GM10248 (cell line): Measurements from ENCODE around the gene GPR137B.

Experiments
- CTCF ChIA-PET: fragments of 300-600 bp; sonication (Branson Sonifier 250); formaldehyde crosslinking; extraction: SDS; loops from one replicate; lab custom pipeline; 2021; ENCODE audit warnings: antibody characterized with exemption; lab: Yijun Ruan, JAX
- POLR2A ChIA-PET: fragments of 350-650 bp; sonication (Branson Sonifier 250); formaldehyde crosslinking; extraction: SDS; loops from one replicate; lab custom pipeline; 2020; ENCODE audit warnings: antibody characterized with exemption; lab: Yijun Ruan, JAX
- DNase-seq: peaks from one replicate; pipeline ENCODE4 v3.0.0; 2012; ENCODE audit errors: extremely low spot score
- TF ChIP-seq, protein P1 (sequence below): IDR thresholded peaks from 2 replicates; pipeline ENCODE4 v1.5.1; 2012; ENCODE audit warnings: mild to moderate bottlenecking, low read depth; ENCODE audit errors: extremely low read depth, missing control alignments, control extremely low read depth

Gene GPR137B

DNA sequence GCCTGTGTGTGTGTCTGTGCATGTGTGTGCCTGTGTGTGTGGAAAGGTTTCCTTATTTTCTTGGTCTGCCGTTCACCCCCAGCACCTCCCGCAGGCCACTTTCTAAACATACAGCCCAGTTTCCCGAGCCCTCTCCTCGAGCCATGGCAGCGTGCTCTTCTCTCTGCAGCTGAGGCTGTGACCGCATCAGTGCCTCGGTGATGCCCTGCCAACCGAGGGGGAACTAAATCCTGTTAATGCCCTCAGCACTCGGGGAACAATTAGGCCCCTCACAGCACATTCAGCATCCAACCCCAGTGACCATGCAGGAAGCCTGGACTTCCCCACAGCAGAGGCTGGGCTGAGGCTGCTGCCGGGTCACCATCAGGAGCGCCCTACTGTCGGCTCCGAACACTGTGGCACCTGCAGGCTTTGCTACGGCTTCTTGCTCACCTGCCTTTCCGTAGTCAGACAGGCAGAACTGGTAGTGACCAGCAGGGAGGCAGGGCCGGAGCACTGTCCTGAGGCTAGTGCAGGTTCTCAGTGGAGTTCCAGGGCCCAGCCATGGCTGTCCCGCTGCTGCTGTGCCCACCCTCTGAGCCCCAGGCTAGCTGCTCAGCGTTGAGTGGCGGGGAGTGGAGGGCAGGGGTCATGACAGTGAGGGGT, 8.1 kb downstream of the GPR137B start:
- ChIA-PET CTCF (no interaction called here), POLR2A (no interaction called here)
- TF ChIP-seq, protein P1, sequence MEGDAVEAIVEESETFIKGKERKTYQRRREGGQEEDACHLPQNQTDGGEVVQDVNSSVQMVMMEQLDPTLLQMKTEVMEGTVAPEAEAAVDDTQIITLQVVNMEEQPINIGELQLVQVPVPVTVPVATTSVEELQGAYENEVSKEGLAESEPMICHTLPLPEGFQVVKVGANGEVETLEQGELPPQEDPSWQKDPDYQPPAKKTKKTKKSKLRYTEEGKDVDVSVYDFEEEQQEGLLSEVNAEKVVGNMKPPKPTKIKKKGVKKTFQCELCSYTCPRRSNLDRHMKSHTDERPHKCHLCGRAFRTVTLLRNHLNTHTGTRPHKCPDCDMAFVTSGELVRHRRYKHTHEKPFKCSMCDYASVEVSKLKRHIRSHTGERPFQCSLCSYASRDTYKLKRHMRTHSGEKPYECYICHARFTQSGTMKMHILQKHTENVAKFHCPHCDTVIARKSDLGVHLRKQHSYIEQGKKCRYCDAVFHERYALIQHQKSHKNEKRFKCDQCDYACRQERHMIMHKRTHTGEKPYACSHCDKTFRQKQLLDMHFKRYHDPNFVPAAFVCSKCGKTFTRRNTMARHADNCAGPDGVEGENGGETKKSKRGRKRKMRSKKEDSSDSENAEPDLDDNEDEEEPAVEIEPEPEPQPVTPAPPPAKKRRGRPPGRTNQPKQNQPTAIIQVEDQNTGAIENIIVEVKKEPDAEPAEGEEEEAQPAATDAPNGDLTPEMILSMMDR, result no peak
- no peak for DNase-seq

DNA sequence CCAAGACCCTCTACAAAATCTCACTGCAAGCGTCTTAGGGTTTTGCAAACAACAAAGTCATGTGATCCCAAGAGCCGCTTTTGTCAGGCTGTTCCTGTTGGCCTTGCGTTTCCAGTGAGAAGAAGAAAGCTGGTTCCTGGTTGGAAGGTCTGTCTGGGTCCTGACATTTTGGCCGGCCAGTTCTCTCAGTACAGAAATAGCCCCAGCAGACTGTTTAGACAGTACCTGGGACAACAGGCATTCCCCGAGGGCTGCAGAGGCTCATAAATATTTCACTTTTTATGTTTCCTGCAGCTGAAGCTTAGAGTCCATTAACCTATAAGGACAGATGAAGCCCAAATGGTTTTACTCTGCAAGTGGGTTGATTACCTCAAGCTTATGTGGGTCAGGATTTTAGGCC, 8.6 kb downstream of the GPR137B start:
- ChIA-PET POLR2A (no interaction called here), CTCF (no interaction called here)
- TF ChIP-seq, protein P1, result no peak
- DNase-seq, result no peak

DNA sequence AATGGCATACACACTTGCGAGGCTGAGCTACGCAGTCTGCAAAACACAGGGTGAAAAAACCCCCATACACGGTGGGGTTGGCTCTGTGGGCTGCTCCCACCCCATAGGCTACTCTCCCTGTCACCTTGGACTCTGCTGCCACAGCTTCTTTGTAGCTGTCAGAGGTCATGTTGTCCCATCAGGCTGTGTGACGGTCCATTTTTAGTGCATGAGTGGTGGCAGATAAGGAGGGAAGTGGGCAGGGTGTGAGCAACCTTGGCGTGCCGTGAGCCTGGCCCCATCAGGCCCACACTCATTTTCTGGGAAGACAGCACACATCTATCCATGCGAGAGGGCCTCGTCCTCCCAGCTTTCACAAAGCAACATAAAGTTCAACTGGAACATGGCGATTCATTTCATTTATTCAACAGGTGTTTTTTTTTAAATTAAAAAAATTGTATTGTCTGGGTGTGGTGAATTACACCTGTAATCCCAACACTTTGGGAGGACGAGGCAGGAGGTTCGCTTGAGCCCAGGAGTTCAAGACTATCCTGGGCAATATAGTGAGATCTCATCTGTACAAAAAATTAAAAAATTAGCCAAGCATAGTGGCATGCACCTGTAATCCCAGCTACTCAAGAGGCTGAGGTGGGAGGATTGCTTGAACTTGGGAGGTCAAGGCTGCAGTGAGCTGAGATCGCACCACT, 9.5 kb downstream of the GPR137B start:
- TF ChIP-seq, protein P1, result no peak
- CTCF ChIA-PET, result no interaction called here
- DNase-seq, result no peak
- POLR2A ChIA-PET, result no interaction called here

DNA sequence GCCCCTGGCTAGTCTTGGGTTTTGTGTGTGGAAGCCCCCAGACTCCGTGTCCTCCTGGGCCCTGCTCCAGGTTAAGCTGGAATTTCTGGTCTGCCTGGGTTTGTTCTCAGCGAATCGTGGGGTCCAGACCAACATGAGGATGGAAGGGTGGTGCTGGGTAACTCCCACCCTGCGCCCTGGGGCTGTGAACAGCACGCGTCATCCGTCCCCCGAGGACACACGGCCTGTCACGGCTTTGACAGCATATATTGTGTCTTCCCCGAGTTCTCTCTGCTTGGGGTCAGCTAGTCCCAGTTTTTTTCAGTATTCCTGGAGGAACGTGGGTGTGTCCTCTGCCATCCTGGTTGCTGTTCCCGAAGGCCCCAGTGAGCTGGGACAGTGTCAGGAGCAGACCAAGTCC, 11.8 kb downstream of the GPR137B start:
- TF ChIP-seq, protein P1, result no peak
- no peak for DNase-seq
- POLR2A ChIA-PET, result no interaction called here
- CTCF ChIA-PET, result interaction anchor here (3.7 kb wide), 1 partner anchor 10 kb away, joined by 15 read pairs; the partner anchor contains the start of gene GPR137B

DNA sequence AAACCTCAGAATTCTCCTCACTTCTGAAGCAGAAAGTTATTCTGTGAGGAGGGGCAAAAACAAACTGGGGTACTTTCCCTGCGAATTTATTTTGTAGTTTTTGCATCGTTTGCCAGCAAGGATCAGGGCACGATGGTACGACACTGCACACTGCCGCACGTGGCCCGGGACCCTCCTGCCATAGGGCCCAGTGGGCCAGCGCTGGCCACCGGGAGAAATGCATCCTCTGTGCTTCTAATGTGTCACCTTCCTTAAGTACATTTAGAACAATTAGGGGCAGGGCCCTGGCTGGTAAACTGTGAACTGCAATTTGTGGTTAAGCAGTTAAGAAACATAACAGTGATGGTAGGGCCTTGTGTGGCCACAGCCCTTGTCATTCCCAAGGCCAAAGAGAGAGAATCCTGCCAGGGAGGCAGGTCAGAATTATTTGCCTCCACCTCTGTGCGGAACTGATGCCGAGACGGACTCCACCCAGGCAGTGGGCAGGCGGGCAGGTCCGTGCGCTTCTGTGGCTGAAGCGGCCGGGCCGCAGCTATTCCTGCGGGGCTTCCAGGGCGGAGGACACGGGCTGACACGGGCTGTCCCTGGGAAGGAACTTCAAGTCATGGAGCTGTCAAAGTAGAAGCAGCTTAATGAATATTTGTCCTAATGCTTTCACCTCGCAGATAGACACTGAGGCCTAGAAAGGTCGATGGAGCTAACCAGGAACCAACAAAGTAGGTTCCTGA, 12.5 kb downstream of the GPR137B start:
- ChIA-PET CTCF (interaction anchor here (0.7 to 3.7 kb wide), 3 partner anchors 11 to 29 kb away, joined by 3 to 15 read pairs (median 4); partner anchors contain the start of gene GPR137B), POLR2A (interaction anchor here (0.8 to 1.4 kb wide), 2 partner anchors 11 to 127 kb away, joined by 3 to 5 read pairs; partner anchors contain the start of gene ERO1B)
- TF ChIP-seq, protein P1, result no peak
- DNase-seq, result no peak

DNA sequence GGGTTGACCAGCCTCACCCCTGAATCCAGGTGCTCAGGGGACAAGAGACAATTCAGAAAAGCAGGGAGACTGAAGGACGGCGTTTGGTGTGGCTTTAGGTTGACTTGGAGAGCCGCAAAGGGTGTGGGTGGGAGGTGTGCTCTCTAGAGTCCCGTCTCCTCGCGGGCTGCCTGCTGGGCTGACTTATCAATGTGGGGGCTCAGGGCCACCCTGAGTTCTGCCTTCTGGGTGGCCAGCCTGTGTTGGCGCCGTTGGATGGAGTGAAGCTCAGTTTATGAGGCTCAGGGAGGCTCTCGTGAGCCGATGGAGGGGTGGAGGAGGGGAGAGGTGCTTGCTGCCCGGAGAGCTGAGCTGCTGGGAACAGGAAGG, 13.0 kb downstream of the GPR137B start:
- CTCF ChIA-PET, result interaction anchor here (0.7 to 3.7 kb wide), 6 partner anchors 8 to 46 kb away, joined by 3 to 15 read pairs (median 4); partner anchors contain the start of gene GPR137B
- TF ChIP-seq, protein P1, result no peak
- POLR2A ChIA-PET, result interaction anchor here (0.8 to 1.4 kb wide), 2 partner anchors 12 to 126 kb away, joined by 3 to 5 read pairs; partner anchors contain the start of gene ERO1B
- no peak for DNase-seq
